K562 (cell line): ENCODE results near the gene IMPA2. TPM values are rescaled to one million over a fixed set of nuclear protein-coding genes. Genes with fewer than 3 reads are reported as not detected.
A peak's percentile ranks its signal among the peaks of the same experiment; 100 is the strongest.

Experiments
- ATAC-seq: fragments of 200-7000 bp; cut with Tn5 transposase; 3 replicates; pipeline ENCODE4 v1.9.1; 2020; ENCODE audit warnings: moderate library complexity
- BruUV-seq: library from RNA; stranded (reverse); fragments of 400-500 nt; replicated peaks from 2 replicates; lab custom pipeline; 2021; lab: Mats Ljungman, UMichigan
- CTCF ChIA-PET: fragments of 300-600 bp; formaldehyde crosslinking; extraction: SDS; loops from one replicate; lab custom pipeline; 2021; ENCODE audit warnings: low intra/inter-chr PET ratio; lab: Yijun Ruan, JAX
- POLR2A ChIA-PET: fragments of 300-600, 350-650 bp; sonication (Branson Sonifier 250); formaldehyde crosslinking; extraction: SDS; loops from one replicate; lab custom pipeline; 2021; ENCODE audit warnings: antibody characterized with exemption, inconsistent platforms; lab: Yijun Ruan, JAX
- DNase-seq, 4 experiments: peaks; one replicate each; pipeline versions ENCODE4 v3.0.0 to v3.0.0-alpha.2; 2011 to 2018; ENCODE audit warnings: low spot score in 3 of 4, mixed read lengths in 3 of 4; ENCODE audit errors: extremely low read depth in 1 of 4
- FAIRE-seq: peaks from 2 replicates; lab custom pipeline; 2011; peaks lifted over from hg19 to GRCh38; lab: Jason Lieb, UNC
- H2AFZ ChIP-seq: 2 replicates; pipeline ENCODE4 v1.6.0; 2011; ENCODE audit warnings: low read depth, low read length, control low read depth, inconsistent platforms
- H3K27ac ChIP-seq: fragments of 200-600 bp; 3 replicates; pipeline ENCODE4 v1.8.0; 2011; ENCODE audit warnings: low read depth, mild to moderate bottlenecking, control low read depth, inconsistent platforms, low read length, moderate library complexity, mixed read lengths; ENCODE audit errors: extremely low read depth
- H3K27me3 ChIP-seq, 2 experiments: fragments of 300-600 bp in 1 of 2; 2 replicates in 1 of 2; 3 replicates in 1 of 2; pipeline versions ENCODE4 v1.6.0 to v1.8.0; 2011; ENCODE audit warnings: inconsistent platforms in 2 of 2, low read length in 2 of 2, mild to moderate bottlenecking in 1 of 2, mixed read lengths in 1 of 2, moderate library complexity in 1 of 2; ENCODE audit not compliant: control insufficient read depth in 2 of 2, insufficient read depth in 2 of 2
- H3K36me3 ChIP-seq: fragments of 300-600 bp; 3 replicates; pipeline ENCODE4 v1.8.0; 2011; ENCODE audit warnings: mild to moderate bottlenecking, low read length, inconsistent platforms; ENCODE audit not compliant: control insufficient read depth, insufficient read depth
- H3K4me1 ChIP-seq, 2 experiments: fragments of 200-600 bp in 1 of 2; replicated peaks in 1 of 2; 2 replicates in 1 of 2; 3 replicates in 1 of 2; pipeline versions ENCODE4 v1.5.1 to v1.8.0; 2011; ENCODE audit warnings: inconsistent platforms in 2 of 2, low read length in 2 of 2, mild to moderate bottlenecking in 1 of 2, mixed read lengths in 1 of 2, moderate library complexity in 1 of 2; ENCODE audit not compliant: control insufficient read depth in 2 of 2, insufficient read depth in 2 of 2
- H3K4me2 ChIP-seq: 2 replicates; pipeline ENCODE4 v1.6.1; 2011; ENCODE audit warnings: low read length, control low read depth, inconsistent platforms, mixed read lengths; ENCODE audit not compliant: insufficient read depth
- H3K4me3 ChIP-seq: fragments of 200-600 bp; sonication (generic), shearing (Covaris generic); 2 replicates; pipeline ENCODE4 v1.5.1; 2016; ENCODE audit warnings: control low read depth, inconsistent platforms
- H3K79me2 ChIP-seq: fragments of 200-600 bp; 3 replicates; pipeline ENCODE4 v1.8.0; 2011; ENCODE audit warnings: low read length, inconsistent platforms; ENCODE audit not compliant: control insufficient read depth, insufficient read depth
- H3K9ac ChIP-seq, 2 experiments: 2 replicates each; pipeline versions ENCODE4 v1.6.0 to v1.6.1; 2011; ENCODE audit warnings: low read depth in 2 of 2, low read length in 2 of 2, control low read depth in 1 of 2, inconsistent platforms in 1 of 2, mild to moderate bottlenecking in 1 of 2, mixed read lengths in 1 of 2; ENCODE audit not compliant: insufficient read depth in 1 of 2
- H3K9me1 ChIP-seq: one replicate; pipeline ENCODE4 v1.6.0; 2011; ENCODE audit warnings: inconsistent platforms, mild to moderate bottlenecking, low read length, moderate library complexity; ENCODE audit not compliant: control insufficient read depth, insufficient read depth
- H3K9me3 ChIP-seq: replicated peaks from 2 replicates; pipeline ENCODE4 v1.5.1; 2011; ENCODE audit warnings: low read depth, low read length, inconsistent platforms; ENCODE audit not compliant: control insufficient read depth, insufficient read depth
- H4K20me1 ChIP-seq: replicated peaks from 2 replicates; pipeline ENCODE4 v1.6.1; 2011; ENCODE audit warnings: low read length, inconsistent platforms, mixed read lengths; ENCODE audit not compliant: control insufficient read depth, insufficient read depth
- BRCA1 ChIP-seq, 2 experiments: fragments of 450-650 bp in 1 of 2; sonication (generic) in 1 of 2; formaldehyde crosslinking in 1 of 2; IDR thresholded peaks; 2 replicates each; pipeline versions ENCODE4 v1.5.0 to v1.6.1; 2017 to 2020; ENCODE audit warnings: mild to moderate bottlenecking in 1 of 2, missing genetic modification reagents in 1 of 2
- CTCF ChIP-seq, 3 experiments: IDR thresholded peaks in 2 of 3; conservative IDR thresholded peaks in 1 of 3; 2 replicates each; pipeline ENCODE4 v1.5.1; 2011 to 2012; ENCODE audit warnings: low read length in 3 of 3, mild to moderate bottlenecking in 3 of 3, control low read depth in 2 of 3, improper control_type of control experiment in 1 of 3, inconsistent platforms in 1 of 3, low read depth in 1 of 3, mixed read lengths in 1 of 3, moderate library complexity in 1 of 3; ENCODE audit not compliant: insufficient read depth in 2 of 3
- E2F3 ChIP-seq: fragments of 250-450 bp; sonication (Bioruptor Pico); IDR thresholded peaks from 2 replicates; pipeline ENCODE4 v1.4.0; 2020; ENCODE audit warnings: mild to moderate bottlenecking
- SLC30A9 ChIP-seq: fragments of 250-450 bp; sonication (Bioruptor Pico); IDR thresholded peaks from 2 replicates; pipeline ENCODE4 v1.8.0; 2022; ENCODE audit warnings: mild to moderate bottlenecking, moderate library complexity
- ZNF354B ChIP-seq: fragments of 250-450 bp; sonication (Bioruptor Pico); IDR thresholded peaks from 2 replicates; pipeline ENCODE4 v1.4.0; 2020
- WGBS: fragments of 100-300 bp; shearing (Covaris generic); methylation state at CpG from one replicate; pipeline ENCODE4 v1.1.6; 2016; ENCODE audit warnings: low coverage, mixed read lengths; ENCODE audit not compliant: insufficient coverage; ENCODE audit errors: missing lambda C conversion rate; 5-methylcytosine and 5-hydroxymethylcytosine counted together
- in situ Hi-C: fragments of 300-500 bp; cut with MboI; formaldehyde crosslinking; loops from 4 replicates; pipeline ENCODE4 v1.15.0; 2018; ENCODE audit warnings: inconsistent platforms, mixed read lengths
- intact Hi-C: fragments of 100-400 bp; cut with micrococcal nuclease; formaldehyde crosslinking; loops from 2 replicates; pipeline ENCODE4 v1.14.2; 2022
- polyA plus RNA-seq, 8 experiments: library from polyadenylated mRNA; depleted of rRNA in 4 of 8; stranded (reverse) in 5 of 8; unstranded in 3 of 8; fragments of >200 nt; fragmentation: Nextera tagmentation in 2 of 8; fragmentation: Illumina TruSeq in 1 of 8; extraction: Ambion mirVana in 2 of 8; extraction: Trizol in 1 of 8; gene quantifications; 2 replicates each; pipeline versions ENCODE4 v1.2.1 to v1.2.3, GENCODE V29; 2011 to 2014; ENCODE audit warnings: inconsistent platforms in 1 of 8, missing spikeins in 1 of 8
- total RNA-seq, 7 experiments: library from RNA; depleted of rRNA in 6 of 7; stranded (reverse); fragments of >200 nt in 6 of 7; fragmentation: Illumina TruSeq in 2 of 7; extraction: Trizol in 2 of 7; gene quantifications; 2 replicates each; pipeline versions ENCODE4 v1.2.1 to v1.2.3, GENCODE V29; 2011 to 2021; ENCODE audit warnings: low replicate concordance in 1 of 7
- TF ChIP-seq, protein P1 (sequence below): fragments of 250-450 bp; sonication (Bioruptor Pico); IDR thresholded peaks from 2 replicates; pipeline ENCODE4 v1.8.0; 2022; ENCODE audit warnings: moderate library complexity, mild to moderate bottlenecking, inconsistent platforms

Gene IMPA2
- total and polyA plus RNA-seq, 9 of the 15 experiments (the other 6 are each of a cell fraction or from before 2014, with no cell fraction given), result 0.62 to 11.3 (median 5.7) TPM

- TF ChIP-seq, protein P1, sequence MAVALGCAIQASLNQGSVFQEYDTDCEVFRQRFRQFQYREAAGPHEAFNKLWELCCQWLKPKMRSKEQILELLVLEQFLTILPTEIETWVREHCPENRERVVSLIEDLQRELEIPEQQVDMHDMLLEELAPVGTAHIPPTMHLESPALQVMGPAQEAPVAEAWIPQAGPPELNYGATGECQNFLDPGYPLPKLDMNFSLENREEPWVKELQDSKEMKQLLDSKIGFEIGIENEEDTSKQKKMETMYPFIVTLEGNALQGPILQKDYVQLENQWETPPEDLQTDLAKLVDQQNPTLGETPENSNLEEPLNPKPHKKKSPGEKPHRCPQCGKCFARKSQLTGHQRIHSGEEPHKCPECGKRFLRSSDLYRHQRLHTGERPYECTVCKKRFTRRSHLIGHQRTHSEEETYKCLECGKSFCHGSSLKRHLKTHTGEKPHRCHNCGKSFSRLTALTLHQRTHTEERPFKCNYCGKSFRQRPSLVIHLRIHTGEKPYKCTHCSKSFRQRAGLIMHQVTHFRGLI, result no peak
- no peak for TF ChIP-seq SLC30A9 (CRISPR knock-in tag)
These were observed 9.2 kb downstream of the IMPA2 start (continued) for GRCh38 chr18:11990539-11990938.

GRCh38 chr18:11991021-11991795 lies 9.9 kb downstream of the IMPA2 start:
- Histone ChIP-seq H3K4me3 (no peak overlapping the region), H3K9me3 (no peaks in the 10 kb centered on the region), H3K4me2 (no peak overlapping the region), H3K9me1 (no peaks in the 10 kb centered on the region), H3K9ac (peak overlapping the region in 1 of 2 experiments; percentile 68; a peak in 2 of 4 replicates), H3K79me2 (no peaks in the 10 kb centered on the region), H3K36me3 (no peaks in the 10 kb centered on the region), H3K4me1 (peaks cover 0 to 12% of the 10 kb centered on the region in 2 experiments; a peak in 3 of 5 replicates), H3K27me3 (no peaks in the 10 kb centered on the region), H4K20me1 (no peaks in the 10 kb centered on the region), H3K27ac (no peak overlapping the region), H2AFZ (no peak overlapping the region)
- intact Hi-C loops, result no loop called here
- ATAC-seq (no peak), FAIRE-seq (no peak), DNase-seq (no peak)
- BruUV-seq, result no TSS peak
- in situ Hi-C loops, result loop anchor here (10.0 kb wide), 1 partner anchor 256 kb away; no protein-coding TSS in a partner anchor
- ChIA-PET POLR2A (interaction anchor here (0.7 to 2.2 kb wide), 4 partner anchors 8 to 42 kb away, joined by 3 to 7 read pairs (median 3); partner anchors contain the start of gene IMPA2), CTCF (no interaction called here)
- WGBS, result 61% methylated on average over 15 of the region's 19 CpGs
- no peak for TF ChIP-seq BRCA1 (IDR thresholded peaks at IDR 0.05)
- TF ChIP-seq BRCA1 (CRISPR knock-in tag; IDR thresholded peaks at IDR 0.05), result no peak
- TF ChIP-seq CTCF (IDR thresholded peaks at IDR 0.05 in 2 of 3, conservative IDR thresholded peaks at IDR 0.05 in 1 of 3; ENCODE audit: insufficient read depth in 2 of 3, low read depth in 1 of 3, low read length in 3 of 3), result no peak
- TF ChIP-seq E2F3 (CRISPR knock-in tag), result no peak
- no peak for TF ChIP-seq ZNF354B (CRISPR knock-in tag)
